Transverse colon (tissue), 4 donors: Measurements from ENCODE around the gene ABTB2. TPM values are rescaled to one million over a fixed set of nuclear protein-coding genes. Genes with fewer than 3 reads are reported as not detected.
"Not testable (repeated sequence)": the region's sequence is repeated elsewhere in the genome, so short reads cannot be mapped to it uniquely, and the experiment has no call there.

Experiments
- DNase-seq: peaks from one replicate; pipeline ENCODE4 v3.0.0-alpha.2; 2019
- H3K27ac ChIP-seq, 4 donors: fragments of 200-600 bp; sonication (generic); 2 replicates each; pipeline ENCODE4 v1.5.1; 2016 to 2018; ENCODE audit warnings: inconsistent platforms in 4 of 4
- H3K27me3 ChIP-seq: fragments of 200-600 bp; sonication (generic); 2 replicates; pipeline ENCODE4 v1.5.1; 2017; ENCODE audit warnings: inconsistent platforms
- H3K36me3 ChIP-seq, 4 donors: fragments of 200-600 bp; sonication (generic); 2 replicates each; pipeline ENCODE4 v1.5.1; 2017 to 2019; ENCODE audit warnings: inconsistent platforms in 4 of 4
- H3K4me1 ChIP-seq, 4 donors: fragments of 200-600 bp; sonication (generic); 2 replicates each; pipeline ENCODE4 v1.5.1; 2017 to 2020; ENCODE audit warnings: inconsistent platforms in 4 of 4
- H3K4me3 ChIP-seq, 4 donors: fragments of 200-600 bp; sonication (generic); 1 replicate in 1 of 4; 2 replicates in 3 of 4; pipeline versions ENCODE4 v1.5.1 to v1.6.1; 2017 to 2019; ENCODE audit warnings: inconsistent platforms in 4 of 4
- H3K9me3 ChIP-seq, 2 donors: fragments of 200-600 bp; sonication (generic); 2 replicates each; pipeline ENCODE4 v1.5.1; 2017 to 2019; ENCODE audit warnings: inconsistent platforms in 2 of 2
- CTCF ChIP-seq, 5 experiments: fragments of 200-600 bp in 3 of 5; fragments of 450-650 bp in 2 of 5; sonication (generic) in 3 of 5; IDR thresholded peaks; 1 replicate in 2 of 5; 2 replicates in 3 of 5; pipeline ENCODE4 v1.5.1; 2016 to 2017; ENCODE audit warnings: antibody characterized with exemption in 5 of 5, inconsistent platforms in 3 of 5, mild to moderate bottlenecking in 2 of 5, moderate library complexity in 1 of 5
- EP300 ChIP-seq: sonication (generic); formaldehyde crosslinking; IDR thresholded peaks from one replicate; pipeline ENCODE4 v1.6.1; 2017; ENCODE audit warnings: antibody characterized with exemption, low read depth
- POLR2A ChIP-seq: fragments of 450-650 bp; IDR thresholded peaks from one replicate; pipeline ENCODE4 v1.6.1; 2016; ENCODE audit warnings: antibody characterized with exemption, mild to moderate bottlenecking, moderate library complexity
- POLR2AphosphoS5 ChIP-seq, 3 donors: sonication (generic); formaldehyde crosslinking; IDR thresholded peaks; one replicate each; pipeline ENCODE4 v1.6.1; 2016; ENCODE audit warnings: antibody characterized with exemption in 3 of 3
- WGBS, 2 donors: methylation state at CpG; one replicate each; pipeline ENCODE4 v1.1.5; 2018; ENCODE audit warnings: low coverage in 1 of 2; 5-methylcytosine and 5-hydroxymethylcytosine counted together
- in situ Hi-C, 4 donors: fragments of 200-750 bp; cut with MboI; loops; one replicate each; pipeline versions ENCODE4 v1.15.0 to v1.15.1; 2017; ENCODE audit warnings: low sequenced_read_pairs in 3 of 4, low pct_ligation_motif_present in 1 of 4, low pct_unique_long_range_greater_than_20kb in 1 of 4
- intact Hi-C: fragments of 100-400 bp; cut with DNase I; formaldehyde crosslinking; loops from one replicate; pipeline ENCODE4 v1.15.1; 2023; ENCODE audit warnings: low total_unique reads
- total RNA-seq, 4 donors: library from RNA; depleted of rRNA; stranded (reverse); fragments of >200 nt; gene quantifications; one replicate each; pipeline ENCODE4 v1.1.0, GENCODE V29; 2016

ABTB2 gene
- total RNA-seq, 4 donors from 2014 or later = 0.60 to 41.9 (median 20.7) TPM

GRCh38 chr11:34219279-34219678 is 138.5 kb downstream of the ABTB2 start:
- Histone ChIP-seq H3K9me3 (no peaks in the 10 kb centered on the region), H3K4me1 (peaks cover 11 to 26% (median 16%) of the 10 kb centered on the region in 4 donors), H3K27ac (no peak overlapping the region), H3K36me3 (no peaks in the 10 kb centered on the region), H3K4me3 (no peak overlapping the region), H3K27me3 (no peaks in the 10 kb centered on the region)
- DNase-seq = no peak
- intact Hi-C loops = no loop called here
- TF ChIP-seq EP300 (no peak), POLR2A (no peak), POLR2AphosphoS5 (IDR thresholded peaks at IDR 0.05) (no peak), CTCF (IDR thresholded peaks at IDR 0.05) (no peak)
- WGBS, 2 donors = 100% methylated on average over 1 of the region's 1 CpG; no CpG with 5 or more reads in 1 of the 2 donors
- in situ Hi-C loops = no loop called here

- intact Hi-C loops, H3K36me3 ChIP-seq, H3K27ac ChIP-seq, H3K9me3 ChIP-seq, H3K27me3 ChIP-seq, in situ Hi-C loops, DNase-seq, H3K4me3 ChIP-seq: not testable (repeated sequence)
- 94 to 100% methylated on average over 1 to 2 of the region's 2 CpGs for WGBS, 2 donors
- peaks cover 11 to 20% (median 13%) of the 10 kb centered on the region in 4 donors for H3K4me1 ChIP-seq
Observed at GRCh38 chr11:34218756-34219155, 139.1 kb downstream of the ABTB2 start.

GRCh38 chr11:34218067-34218466 is 139.7 kb downstream of the ABTB2 start:
- Histone ChIP-seq H3K27me3 (no peaks in the 10 kb centered on the region), H3K36me3 (no peaks in the 10 kb centered on the region), H3K27ac (no peak overlapping the region), H3K4me1 (peaks cover 5 to 13% (median 7%) of the 10 kb centered on the region in 4 donors), H3K9me3 (no peaks in the 10 kb centered on the region), H3K4me3 (no peak overlapping the region)
- no peak for DNase-seq
- in situ Hi-C loops = no loop called here
- intact Hi-C loops = no loop called here
- TF ChIP-seq EP300 (no peak), POLR2A (no peak), POLR2AphosphoS5 (IDR thresholded peaks at IDR 0.05) (no peak), CTCF (IDR thresholded peaks at IDR 0.05) (no peak)

GRCh38 chr11:34216706-34217105 is 141.1 kb downstream of the ABTB2 start:
- TF ChIP-seq CTCF (IDR thresholded peaks at IDR 0.05) = no peak
- TF ChIP-seq EP300 = no peak
- no peak for TF ChIP-seq POLR2A
- no peak for TF ChIP-seq POLR2AphosphoS5 (IDR thresholded peaks at IDR 0.05)
- no peak for DNase-seq
- Histone ChIP-seq H3K27ac (no peak overlapping the region), H3K36me3 (no peaks in the 10 kb centered on the region), H3K4me1 (peaks cover 0 to 4% (median 0%) of the 10 kb centered on the region in 4 donors), H3K4me3 (no peak overlapping the region), H3K9me3 (no peaks in the 10 kb centered on the region), H3K27me3 (no peaks in the 10 kb centered on the region)
- in situ Hi-C loops (no loop called here), intact Hi-C loops (no loop called here)
- 74 to 79% methylated on average over 6 of the region's 6 CpGs for WGBS, 2 donors

- Histone ChIP-seq H3K4me3 (no peak overlapping the region), H3K27ac (no peak overlapping the region), H3K4me1 (peaks cover 0 to 4% (median 0%) of the 10 kb centered on the region in 4 donors), H3K36me3 (no peaks in the 10 kb centered on the region), H3K27me3 (no peaks in the 10 kb centered on the region), H3K9me3 (no peaks in the 10 kb centered on the region)
- in situ Hi-C loops = no loop called here
- intact Hi-C loops = no loop called here
- TF ChIP-seq POLR2AphosphoS5 (IDR thresholded peaks at IDR 0.05) (no peak), EP300 (no peak), POLR2A (no peak), CTCF (IDR thresholded peaks at IDR 0.05) (no peak)
- DNase-seq = no peak
- WGBS, 2 donors = 70 to 88% methylated on average over 1 of the region's 1 CpG
Observed at GRCh38 chr11:34215806-34216453, 141.9 kb downstream of the ABTB2 start.
